GM18861 (cell line): Measurements from ENCODE around the gene ATP9B.
A peak's percentile ranks its signal among the peaks of the same experiment; 100 is the strongest.

Source experiments
- ATAC-seq: cut with Tn5 transposase; IDR thresholded peaks from one replicate; pipeline ENCODE4 v1.9.1; 2021; ENCODE audit not compliant: unreplicated experiment

The ATP9B gene

DNA sequence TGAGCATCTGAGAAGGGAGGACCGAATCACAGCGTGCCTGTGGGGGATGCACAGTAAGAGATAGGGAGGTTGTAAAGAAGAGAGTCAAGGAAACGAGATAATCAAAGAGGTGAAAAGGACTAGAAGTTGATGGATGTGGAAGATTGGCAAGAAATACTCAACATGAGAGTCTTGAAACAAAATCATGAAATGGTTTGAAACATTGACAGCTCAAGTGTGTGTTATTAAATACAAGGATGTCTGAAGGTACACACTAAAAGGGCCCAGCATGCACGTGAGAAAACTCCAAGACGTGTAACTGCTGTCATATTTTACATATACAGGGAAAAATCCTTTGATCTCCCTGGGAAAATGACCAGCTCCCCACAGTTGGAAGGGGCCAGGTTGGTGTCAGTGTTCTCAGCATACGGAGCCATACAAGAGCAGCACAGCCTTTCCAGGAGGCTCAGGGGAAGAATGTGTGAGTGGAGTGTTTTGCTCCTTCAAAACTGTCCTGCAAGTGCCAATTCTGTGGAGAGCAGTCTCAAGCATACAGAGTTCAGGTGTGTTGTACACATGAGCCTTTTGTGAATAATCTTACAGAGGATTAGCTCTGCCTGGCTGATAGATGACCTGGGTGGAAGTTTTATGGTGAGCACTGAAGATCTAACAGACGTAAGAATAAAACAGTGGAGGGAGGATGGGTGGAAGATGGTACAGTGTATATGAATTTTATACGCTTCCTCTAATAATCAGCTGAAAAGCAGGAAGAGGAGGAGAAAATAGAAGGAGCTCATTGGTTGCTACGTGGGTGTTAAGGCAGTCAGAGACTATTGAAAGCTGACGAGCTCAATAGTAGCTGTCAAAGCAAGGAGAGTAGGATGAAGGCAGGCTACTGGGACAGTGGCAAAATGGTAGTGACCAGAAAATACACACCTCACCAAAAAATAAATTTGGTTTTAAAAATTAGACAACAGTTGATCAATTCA is 126.8 kb downstream of the ATP9B start:
- no peak for ATAC-seq

DNA sequence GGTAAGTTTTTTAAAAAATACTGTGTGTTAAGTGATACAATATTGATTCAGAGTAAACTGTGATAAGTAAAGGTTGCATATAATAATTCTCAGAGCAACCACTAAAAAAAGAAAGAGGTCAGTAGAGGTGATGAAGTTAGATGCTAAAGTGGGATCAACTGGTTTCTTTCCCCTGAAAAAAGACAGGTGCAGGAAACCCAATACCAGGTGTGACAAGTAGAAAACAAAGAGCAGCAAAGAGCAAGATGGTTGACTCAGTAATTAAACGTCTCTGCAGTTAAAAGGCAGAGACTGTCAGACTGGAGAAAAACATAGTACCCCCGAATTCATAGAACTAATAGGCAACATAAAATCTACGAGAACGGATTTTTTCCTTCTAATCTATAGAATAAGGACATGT is 128.3 kb downstream of the ATP9B start:
- ATAC-seq, result no peak

DNA sequence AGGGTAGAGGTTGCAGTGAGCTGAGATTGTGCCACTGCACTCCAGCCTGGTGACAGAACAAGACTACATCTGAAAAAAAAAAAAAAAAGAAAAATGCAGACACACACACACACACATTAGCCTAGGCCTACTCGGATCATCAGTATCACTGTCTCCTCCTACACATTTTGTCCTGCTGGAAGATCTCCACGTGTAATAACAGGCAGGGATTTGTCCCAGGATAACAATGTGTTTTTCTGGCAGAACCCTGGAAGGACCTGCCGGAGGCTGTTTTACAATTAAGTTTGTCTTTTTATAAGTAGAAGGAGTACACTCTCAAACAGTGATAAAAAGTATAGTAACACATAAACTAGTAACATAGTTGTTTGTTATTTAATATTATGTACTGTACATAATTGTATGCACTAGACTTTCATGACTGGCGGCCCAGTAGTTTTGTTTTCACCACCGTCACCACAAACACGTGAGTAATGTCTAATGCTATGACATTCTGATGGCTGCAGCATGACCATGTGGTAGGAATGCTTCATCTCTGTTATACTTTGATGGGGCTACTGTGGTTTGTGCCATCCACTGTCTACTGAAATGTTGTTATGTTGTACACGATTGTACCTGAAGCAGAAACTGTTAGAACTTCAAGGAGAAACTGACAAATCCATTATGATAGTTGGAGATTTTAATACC is 130.6 kb downstream of the ATP9B start:
- no peak for ATAC-seq

DNA sequence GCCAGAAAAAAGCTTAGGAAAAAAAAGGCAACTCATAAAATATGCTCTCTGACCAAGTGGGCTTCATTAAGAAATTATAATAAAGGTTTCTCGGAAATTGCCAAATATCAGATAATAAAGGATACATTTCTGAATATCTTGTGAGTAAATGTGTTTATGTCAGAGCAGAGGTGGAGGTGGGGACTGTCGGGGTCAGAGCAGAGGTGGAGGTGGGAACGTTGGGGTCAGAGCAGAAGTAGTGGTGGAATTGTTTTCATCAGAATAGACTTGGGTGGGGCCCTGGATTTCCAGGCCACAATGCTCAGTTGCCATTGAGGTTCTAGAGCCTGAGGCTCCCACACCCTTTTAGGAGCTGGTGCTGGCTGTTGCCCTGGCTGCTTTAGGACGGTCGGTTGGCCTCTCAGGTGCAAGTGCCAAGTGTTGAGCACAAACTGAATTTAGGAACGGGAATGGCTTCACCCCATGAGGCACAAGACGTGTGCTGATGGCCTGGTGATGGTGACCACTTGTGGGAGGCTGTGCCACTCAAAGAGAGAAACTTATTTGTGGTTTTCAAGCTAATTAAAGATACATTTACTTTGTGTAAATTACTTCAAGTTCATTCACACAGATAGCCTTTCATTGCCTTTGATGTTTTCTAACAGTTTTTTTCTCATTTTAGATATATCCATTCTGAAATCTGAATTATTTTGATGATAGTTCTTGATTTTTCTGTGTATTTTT is 131.5 kb downstream of the ATP9B start:
- ATAC-seq, result no peak

DNA sequence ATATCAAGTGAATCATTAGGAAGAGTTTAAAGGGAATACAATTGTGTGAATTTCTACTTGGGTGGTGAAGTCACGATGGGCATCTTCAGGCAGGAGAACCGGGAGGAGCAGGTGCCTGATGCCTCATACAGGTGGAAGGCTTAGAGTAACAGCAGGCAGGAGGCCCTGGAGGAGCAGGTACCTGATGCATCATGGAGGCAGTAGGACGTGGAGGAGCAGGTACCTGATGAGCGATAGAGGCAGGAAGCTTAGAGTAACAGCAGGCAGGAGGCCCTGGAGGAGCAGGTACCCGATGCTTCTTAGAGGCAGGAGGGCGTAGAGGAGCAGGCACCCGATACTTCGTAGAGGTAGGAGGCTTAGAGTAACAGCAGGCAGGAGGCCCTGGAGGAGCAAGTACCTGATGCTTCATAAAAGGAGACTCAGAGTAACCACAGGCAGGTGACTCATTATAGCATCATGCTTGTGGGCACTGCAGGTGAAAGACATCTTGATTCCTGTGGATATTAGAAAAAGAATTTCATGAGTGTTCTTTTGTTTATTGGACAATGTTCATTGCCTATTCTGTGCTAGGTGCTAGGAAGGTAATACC is 133.9 kb downstream of the ATP9B start:
- no peak for ATAC-seq

DNA sequence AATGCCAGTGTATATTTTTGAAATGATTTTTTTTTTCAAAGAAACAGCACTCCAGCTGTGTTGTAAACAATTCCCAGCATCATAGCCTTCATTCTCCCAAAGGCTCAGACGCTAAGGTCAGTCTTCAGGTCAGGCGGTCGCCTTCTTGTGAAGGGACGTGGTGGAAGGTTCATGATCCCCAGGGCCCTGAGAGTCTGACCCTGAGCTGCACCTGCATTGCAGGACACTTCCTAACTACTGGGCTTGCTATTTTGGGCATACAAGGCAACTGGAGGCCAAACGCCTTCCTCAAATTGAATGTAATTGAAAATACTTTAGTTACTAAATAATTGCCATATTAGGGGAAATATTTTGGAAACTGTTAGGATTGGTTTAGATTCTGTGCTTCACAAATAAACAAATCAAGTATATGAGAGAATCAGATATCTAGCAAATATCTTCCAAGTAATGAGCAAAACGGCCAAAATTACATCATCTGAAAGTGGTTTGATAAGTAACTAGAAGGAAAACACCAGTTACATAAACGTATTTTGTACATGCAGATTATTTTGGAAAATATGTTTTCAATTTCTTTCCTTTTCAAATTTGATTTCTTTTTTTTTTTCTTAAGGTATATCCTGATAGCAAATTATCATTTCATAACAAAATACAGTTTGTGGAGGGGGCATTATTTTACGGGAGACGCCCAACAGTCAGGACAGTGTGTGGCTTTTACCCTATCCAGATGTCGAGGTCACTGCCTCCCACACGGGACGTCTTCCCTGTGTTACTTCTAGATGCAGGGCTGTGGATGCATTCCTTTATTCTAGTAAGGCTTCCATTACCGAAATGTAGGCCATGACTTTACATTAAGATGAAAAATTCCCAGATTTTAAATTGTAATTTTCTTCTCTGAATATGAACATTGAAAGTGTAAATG is 136.0 kb downstream of the ATP9B start:
- ATAC-seq, result no peak

DNA sequence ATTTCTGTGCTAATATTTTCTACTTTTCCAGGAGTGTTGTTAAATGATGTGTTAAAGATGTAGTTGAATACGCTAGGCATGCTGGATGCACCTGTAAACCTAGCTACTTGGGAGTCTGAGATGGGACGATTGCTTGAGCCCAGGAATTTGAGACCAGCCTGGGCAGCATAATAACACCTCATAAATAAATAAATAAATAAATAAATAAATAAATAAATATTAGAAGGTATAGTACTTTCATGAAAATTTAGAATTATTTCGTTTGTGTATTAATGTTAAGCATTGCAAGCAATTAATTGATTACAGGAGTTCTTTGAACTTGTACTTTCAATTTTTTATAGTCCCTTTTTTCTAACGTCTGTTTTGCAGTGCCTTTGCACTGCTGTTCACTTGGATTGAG is 137.2 kb downstream of the ATP9B start:
- no peak for ATAC-seq

DNA sequence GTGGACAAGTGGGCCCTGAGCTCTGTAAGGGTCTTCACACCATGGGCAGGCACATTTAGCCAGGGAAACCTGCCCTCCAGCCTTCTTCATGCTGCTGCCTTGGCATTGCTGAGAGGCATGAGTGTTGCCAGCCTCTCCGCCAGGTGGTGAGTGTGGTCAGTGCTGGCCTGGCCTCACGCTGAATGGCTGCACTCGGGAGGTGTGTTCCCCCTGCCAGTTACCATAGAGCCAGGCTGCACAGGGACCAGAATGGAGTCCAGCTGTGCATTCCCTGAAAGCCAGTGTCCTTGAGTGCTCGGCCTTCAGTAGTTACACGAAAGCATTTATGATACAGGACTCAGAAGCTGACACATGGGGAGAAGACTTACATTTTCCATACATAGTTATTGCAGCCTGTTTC is 139.7 kb downstream of the ATP9B start:
- ATAC-seq, result no peak

DNA sequence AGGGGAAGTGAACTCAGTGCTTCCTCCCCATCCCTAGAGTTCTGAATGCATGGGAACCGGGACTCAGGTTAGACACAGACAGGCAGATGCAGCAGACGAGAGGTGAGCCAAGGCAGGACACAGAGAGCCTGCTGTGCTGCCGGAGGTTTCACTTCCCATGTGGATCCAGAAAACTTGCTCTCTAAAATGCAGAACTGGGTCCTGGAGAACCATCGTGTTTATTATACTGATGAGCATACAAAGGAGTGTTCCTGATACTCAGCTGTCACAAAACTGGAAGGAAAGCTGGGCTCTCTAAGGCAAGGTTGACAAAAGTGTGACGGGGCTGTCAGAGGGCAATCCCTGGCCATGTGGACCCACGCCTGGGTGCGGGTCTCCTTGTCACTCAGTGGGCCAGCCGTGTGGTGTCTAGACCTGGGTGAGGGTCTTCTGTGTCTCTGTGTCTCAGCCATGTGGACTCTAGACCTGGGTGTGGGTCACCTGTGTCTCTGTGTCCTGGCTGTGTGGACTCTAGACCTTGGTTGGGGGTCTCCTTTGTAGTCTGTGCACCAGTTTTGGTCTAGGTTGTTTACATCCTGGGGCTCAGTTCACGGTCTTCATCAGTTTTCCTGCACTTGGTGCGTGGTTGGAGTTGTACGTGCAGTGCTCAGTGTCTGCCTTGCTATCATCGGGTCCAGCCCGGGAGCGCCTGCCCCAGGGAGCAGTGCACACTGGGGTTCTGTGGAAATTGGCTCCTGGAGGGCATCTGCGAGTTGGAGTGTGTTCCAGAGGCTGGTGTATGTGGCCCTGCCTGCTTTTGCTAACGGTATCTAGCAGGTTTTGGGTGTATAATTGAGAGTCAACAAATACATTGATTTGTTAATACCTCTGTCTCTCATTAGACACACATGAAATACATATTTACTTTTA is 141.1 kb downstream of the ATP9B start:
- no peak for ATAC-seq

DNA sequence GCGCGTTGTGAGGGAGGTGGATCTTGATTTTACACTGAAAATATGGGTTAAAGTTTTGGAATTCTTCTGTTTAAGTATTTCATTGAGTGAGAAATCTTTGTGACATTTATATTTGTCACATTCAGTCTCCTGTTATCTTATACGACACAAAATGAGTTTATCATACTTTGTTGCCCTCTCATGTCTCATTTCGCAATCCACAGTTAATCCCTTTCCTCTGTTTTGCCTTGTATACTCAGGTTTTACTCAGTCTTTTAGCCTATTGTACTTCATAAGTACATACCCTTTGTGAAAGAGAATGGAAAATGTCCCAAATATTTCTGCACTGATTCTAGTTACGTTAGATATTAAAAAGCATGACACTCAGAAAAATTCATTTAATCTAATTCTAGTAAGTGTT is 142.7 kb downstream of the ATP9B start:
- no peak for ATAC-seq

DNA sequence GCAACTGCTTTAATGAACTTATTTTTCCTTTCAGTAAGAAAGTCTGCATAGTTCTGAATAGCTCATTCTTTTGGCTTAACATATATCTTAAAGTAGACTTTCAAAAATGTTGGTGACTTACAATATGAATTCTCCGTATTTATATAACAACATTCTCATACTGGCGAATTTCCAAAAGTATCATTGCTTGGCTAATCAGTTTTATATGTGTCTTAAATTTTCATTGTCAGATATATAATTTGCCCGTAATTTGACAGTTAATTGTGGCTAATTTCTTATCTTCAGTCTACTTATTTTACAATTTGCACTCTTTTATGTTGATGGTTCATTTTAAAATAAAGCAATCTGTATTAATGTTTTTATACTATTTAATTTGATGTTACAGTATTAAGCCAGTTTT is 144.9 kb downstream of the ATP9B start:
- no peak for ATAC-seq

DNA sequence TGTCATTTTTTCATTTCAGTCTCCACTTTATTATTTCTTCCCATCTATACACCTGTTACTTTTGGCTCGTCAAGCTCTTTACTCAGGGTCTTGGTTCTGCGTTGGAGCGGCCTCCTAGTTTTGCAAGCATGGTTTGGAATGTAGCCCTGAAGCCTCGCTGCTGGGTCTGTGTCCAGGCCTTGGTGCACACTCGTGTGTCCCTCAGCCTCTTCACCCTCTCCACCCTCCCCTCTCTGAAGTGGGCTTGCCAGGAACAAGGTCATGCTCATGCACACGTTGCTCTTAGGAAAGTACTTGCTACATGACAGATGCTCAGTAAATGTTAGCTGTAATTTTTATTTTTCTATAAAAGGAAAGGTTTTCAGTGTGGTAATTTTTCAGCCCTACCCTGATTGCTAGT is 147.0 kb downstream of the ATP9B start:
- no peak for ATAC-seq

DNA sequence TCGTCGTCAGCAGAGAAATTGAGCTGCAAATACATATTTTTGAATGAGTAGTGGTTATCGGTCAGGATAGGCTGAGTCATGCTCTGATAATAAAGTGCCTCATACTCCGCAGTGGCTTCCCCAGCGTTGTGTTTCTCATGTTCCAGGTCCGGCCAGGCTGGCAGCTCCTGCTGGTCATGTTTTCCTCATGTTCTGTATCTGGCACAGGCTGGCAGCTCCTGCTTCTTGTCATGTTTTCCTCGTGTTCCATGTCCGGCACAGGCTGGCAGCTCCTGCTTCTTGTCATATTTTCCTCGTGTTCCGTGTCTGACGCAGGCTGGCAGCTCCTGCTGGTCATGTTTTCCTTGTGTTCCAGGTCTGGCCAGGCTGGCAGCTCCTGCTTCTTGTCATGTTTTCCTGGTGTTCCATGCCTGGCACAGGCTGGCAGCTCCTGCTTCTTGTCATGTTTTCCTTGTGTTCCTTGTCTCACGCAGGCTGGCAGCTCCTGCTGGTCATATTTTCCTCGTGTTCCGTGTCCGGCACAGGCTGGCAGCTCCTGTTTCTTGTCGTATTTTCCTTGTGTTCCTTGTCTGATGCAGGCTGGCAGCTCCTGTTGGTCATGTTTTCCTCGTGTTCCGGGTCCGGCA is 148.9 kb downstream of the ATP9B start:
- ATAC-seq, result no peak

DNA sequence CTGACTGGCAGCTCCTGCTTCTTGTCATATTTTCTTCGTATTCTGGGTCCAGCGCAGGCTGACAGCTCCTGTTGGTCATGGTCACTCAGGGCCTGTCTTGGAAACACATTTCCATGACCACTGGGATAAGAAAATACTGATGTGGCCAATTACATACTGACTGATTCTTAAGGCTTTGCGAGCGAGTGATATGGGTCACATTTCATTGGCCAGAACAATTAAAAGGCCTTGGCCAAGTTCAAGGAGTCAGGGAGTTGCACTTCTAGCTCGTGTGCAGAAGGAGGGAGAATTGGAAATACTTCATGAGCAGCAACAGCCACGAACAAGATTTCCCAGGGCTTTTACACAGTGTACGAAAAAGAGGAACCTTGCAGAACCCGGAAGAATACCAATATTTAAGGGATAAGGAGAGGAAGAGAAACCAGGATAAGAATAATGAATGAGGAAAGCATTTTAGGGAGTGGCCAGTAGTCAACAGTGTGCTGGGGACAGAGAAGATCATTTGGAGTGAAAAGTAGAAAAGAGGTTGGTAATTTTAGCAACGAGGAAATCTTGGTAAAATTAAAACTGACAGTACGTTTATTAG is 149.5 kb downstream of the ATP9B start:
- no peak for ATAC-seq

DNA sequence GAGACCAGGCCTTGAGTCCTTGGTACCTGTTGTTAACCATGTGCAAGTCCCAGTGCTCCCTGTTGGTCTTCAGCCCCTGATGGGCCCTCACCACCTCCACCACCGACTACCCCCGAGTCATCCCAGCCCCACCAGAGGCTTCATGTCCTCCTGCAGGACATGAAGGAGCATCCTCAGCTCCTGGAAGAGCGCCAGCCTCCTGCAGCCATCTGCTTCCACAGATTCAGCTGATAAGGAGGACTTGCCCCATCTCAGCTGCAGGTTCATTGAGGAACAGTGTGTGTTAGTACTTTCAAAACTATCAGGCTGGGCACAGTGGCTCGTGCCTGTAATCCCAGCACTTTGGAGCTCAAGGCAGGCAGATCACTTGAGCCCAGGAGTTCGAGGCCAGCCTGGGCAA is 151.9 kb downstream of the ATP9B start:
- ATAC-seq, result no peak

DNA sequence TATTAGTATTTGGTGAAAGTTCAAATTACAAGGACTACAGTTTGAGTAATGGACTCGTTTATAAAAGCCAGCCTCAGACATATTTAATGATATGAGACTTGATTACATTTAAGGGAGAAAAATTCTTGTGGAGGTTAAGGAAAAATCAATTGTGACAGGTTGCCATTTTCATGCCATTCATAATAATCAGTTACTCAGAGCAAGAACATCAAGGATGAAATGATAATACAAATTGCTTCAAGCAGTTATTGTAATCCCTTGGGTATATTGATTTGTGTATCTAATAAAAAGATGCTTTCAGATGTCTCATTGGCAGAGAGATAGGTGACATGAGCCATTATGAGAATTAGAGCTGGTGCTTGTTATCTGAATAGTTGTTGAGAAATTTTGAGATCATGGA is 153.6 kb downstream of the ATP9B start:
- ATAC-seq, result no peak

DNA sequence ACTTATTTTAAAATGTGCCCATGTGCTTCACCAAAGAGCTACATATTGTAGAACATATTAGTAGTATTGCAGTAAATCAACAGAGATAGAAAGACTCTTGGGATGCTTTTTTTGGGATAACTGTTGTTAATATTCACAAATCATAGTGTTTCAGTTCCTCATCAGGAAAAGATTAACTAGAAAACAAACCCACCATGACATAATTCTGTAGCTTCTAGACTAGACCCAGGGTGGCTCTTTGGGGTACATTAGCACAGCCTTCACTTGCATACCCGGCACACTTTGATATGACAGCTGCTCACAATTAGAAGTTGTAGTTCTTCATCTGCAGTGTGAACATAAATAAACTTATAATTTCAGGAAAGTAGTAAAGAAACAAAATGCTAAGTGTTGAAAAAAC is 154.2 kb downstream of the ATP9B start:
- ATAC-seq, result peak; percentile 75

DNA sequence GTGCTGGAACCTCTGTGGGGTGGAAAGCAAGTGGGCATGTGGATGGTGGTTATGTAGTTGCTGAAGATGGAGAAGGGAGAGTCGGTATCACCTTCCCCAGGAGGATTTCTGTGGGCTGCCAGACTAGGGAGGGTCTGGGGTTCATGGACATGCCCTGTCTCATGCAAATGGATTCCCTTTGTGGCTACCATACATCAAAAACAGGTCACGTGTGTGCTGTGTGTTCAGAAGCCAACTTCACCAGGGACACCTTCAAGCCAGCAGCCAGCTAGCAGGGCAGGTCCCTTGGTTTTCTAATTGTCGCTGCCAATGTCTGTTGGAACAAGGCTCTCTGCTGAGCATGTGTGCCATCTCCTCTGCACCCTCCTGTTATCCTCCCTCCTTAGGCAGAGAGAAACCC is 155.2 kb downstream of the ATP9B start:
- ATAC-seq, result no peak
